HUES48 (cell line): ENCODE results near the gene SCFD1.
"Not testable (repeated sequence)": the region's sequence is repeated elsewhere in the genome, so short reads cannot be mapped to it uniquely, and the experiment has no call there.

Source experiments
- H3K27ac ChIP-seq: one replicate; pipeline ENCODE4 v1.7.0; 2013; ENCODE audit warnings: low read depth, low read length, inconsistent platforms
- H3K27me3 ChIP-seq: 2 replicates; pipeline ENCODE4 v1.6.1; 2013; ENCODE audit warnings: mild to moderate bottlenecking, low read length; ENCODE audit not compliant: control insufficient read depth, insufficient read depth
- H3K36me3 ChIP-seq: 2 replicates; pipeline ENCODE4 v1.6.1; 2013; ENCODE audit warnings: low read length; ENCODE audit not compliant: control insufficient read depth, insufficient read depth
- H3K4me1 ChIP-seq: 2 replicates; pipeline ENCODE4 v1.6.1; 2013; ENCODE audit warnings: mild to moderate bottlenecking, low read length; ENCODE audit not compliant: control insufficient read depth, insufficient read depth
- H3K4me3 ChIP-seq: 2 replicates; pipeline ENCODE4 v1.5.1; 2013; ENCODE audit warnings: mild to moderate bottlenecking, low read depth, low read length
- H3K9ac ChIP-seq: 2 replicates; pipeline ENCODE4 v1.6.1; 2013; ENCODE audit warnings: mild to moderate bottlenecking, low read depth, low read length, moderate library complexity
- H3K9me3 ChIP-seq: 2 replicates; pipeline ENCODE4 v1.6.1; 2013; ENCODE audit warnings: low read length; ENCODE audit not compliant: control insufficient read depth, insufficient read depth

SCFD1 gene

GRCh38 chr14:30644462-30644861, 22.3 kb downstream of the SCFD1 start:
- H3K27me3 ChIP-seq, H3K27ac ChIP-seq, H3K4me1 ChIP-seq, H3K4me3 ChIP-seq, H3K9ac ChIP-seq: not testable (repeated sequence)
- peaks cover 70% of the 10 kb centered on the region for H3K36me3 ChIP-seq
- peaks cover 16% of the 10 kb centered on the region for H3K9me3 ChIP-seq

- no peaks in the 10 kb centered on the region for H3K4me1 ChIP-seq
- H3K27ac ChIP-seq, result no peak overlapping the region
- H3K9ac ChIP-seq, result no peak overlapping the region
- no peak overlapping the region for H3K4me3 ChIP-seq
- H3K27me3 ChIP-seq, result no peaks in the 10 kb centered on the region
- peaks cover 16% of the 10 kb centered on the region for H3K9me3 ChIP-seq
- H3K36me3 ChIP-seq, result peaks cover 72% of the 10 kb centered on the region
Observed at GRCh38 chr14:30645600-30645999, 23.5 kb downstream of the SCFD1 start.

DNA sequence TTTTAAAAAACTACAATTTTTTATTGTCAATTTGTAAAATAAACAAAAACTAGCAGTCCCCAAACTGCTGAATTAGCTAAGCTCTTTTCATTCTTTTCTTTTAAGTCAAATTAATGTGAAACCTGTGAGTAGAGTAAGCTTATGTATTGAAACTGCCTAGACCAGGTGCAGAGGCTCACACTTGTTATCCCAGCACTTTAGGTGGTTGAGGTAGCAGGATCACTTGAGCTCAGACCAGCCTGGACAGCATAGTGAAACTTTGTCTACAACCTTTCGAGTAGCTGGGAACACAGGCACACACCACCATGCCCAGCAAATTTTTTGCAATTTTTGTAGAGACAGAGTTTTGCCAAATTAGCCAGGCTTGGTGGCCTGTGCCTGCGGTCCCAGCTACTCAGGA, 26.4 kb downstream of the SCFD1 start:
- Histone ChIP-seq H3K9me3 (peaks cover 13% of the 10 kb centered on the region), H3K4me3 (no peak overlapping the region), H3K27ac (no peak overlapping the region), H3K4me1 (no peaks in the 10 kb centered on the region), H3K36me3 (peaks cover 74% of the 10 kb centered on the region), H3K27me3 (no peaks in the 10 kb centered on the region), H3K9ac (no peak overlapping the region)

- Histone ChIP-seq H3K4me3 (no peak overlapping the region), H3K27me3 (no peaks in the 10 kb centered on the region), H3K36me3 (peaks cover 73% of the 10 kb centered on the region), H3K9me3 (no peaks in the 10 kb centered on the region), H3K9ac (no peak overlapping the region), H3K4me1 (no peaks in the 10 kb centered on the region), H3K27ac (no peak overlapping the region)
Observed at GRCh38 chr14:30651937-30652336, 29.8 kb downstream of the SCFD1 start.

DNA sequence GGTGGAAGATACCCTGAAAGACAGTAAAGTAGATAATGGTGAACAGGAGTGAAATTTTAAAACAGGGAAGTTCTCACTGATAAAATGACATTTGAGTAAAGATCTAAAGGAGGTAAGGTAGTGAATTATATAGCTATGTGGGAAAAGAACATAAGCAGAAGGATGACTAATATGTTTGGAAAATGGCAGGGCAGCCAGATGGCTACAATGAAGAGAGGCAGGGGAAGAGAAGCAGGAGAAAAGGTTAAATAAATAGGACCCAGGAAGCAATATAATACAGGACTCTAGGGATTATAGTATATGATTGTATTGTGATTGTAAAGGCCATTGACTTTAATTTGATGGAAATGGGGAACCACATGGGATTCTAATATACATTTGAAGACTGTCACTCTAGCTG, 33.0 kb downstream of the SCFD1 start:
- Histone ChIP-seq H3K9ac (no peak overlapping the region), H3K27ac (no peak overlapping the region), H3K9me3 (no peaks in the 10 kb centered on the region), H3K27me3 (no peaks in the 10 kb centered on the region), H3K36me3 (peaks cover 77% of the 10 kb centered on the region), H3K4me3 (no peak overlapping the region), H3K4me1 (no peaks in the 10 kb centered on the region)

GRCh38 chr14:30655658-30656057, 33.5 kb downstream of the SCFD1 start:
- peaks cover 77% of the 10 kb centered on the region for H3K36me3 ChIP-seq
- no peak overlapping the region for H3K4me3 ChIP-seq

GRCh38 chr14:30656190-30656632, 34.1 kb downstream of the SCFD1 start:
- Histone ChIP-seq H3K36me3 (peaks cover 77% of the 10 kb centered on the region), H3K4me1 (no peaks in the 10 kb centered on the region), H3K9me3 (no peaks in the 10 kb centered on the region), H3K4me3 (no peak overlapping the region), H3K27ac (no peak overlapping the region), H3K27me3 (no peaks in the 10 kb centered on the region), H3K9ac (no peak overlapping the region)

More at GRCh38 chr14:30655658-30656057, 33.5 kb downstream of the SCFD1 start:
- no peaks in the 10 kb centered on the region for H3K4me1 ChIP-seq
- H3K9me3 ChIP-seq, result no peaks in the 10 kb centered on the region
- no peaks in the 10 kb centered on the region for H3K27me3 ChIP-seq
- H3K9ac ChIP-seq, result no peak overlapping the region
- no peak overlapping the region for H3K27ac ChIP-seq

DNA sequence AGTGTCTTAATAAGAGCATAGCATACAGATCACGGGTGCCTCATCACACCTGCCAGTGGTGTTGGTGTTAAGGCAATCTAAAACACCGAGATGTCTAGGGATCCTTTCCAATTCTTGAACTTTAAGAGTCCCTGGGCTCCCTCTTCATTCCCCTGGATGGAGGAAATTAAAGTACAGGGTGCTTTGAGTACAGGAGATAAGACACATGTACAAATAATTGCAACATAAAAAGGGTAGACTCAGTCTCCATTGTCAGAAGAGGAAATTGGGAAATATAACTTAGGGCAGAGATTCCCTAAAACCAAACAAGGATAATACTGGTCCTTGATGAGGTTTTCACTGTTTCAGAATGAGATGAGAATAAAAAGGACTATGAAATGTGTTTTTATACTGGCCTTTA, 34.9 kb downstream of the SCFD1 start:
- H3K4me1 ChIP-seq, result no peaks in the 10 kb centered on the region
- peaks cover 73% of the 10 kb centered on the region for H3K36me3 ChIP-seq
- no peak overlapping the region for H3K27ac ChIP-seq
- no peaks in the 10 kb centered on the region for H3K27me3 ChIP-seq
- H3K9me3 ChIP-seq, result no peaks in the 10 kb centered on the region
- H3K4me3 ChIP-seq, result no peak overlapping the region
- no peak overlapping the region for H3K9ac ChIP-seq

GRCh38 chr14:30657606-30658163, 35.6 kb downstream of the SCFD1 start:
- H3K4me3 ChIP-seq, result no peak overlapping the region
- H3K9ac ChIP-seq, result no peak overlapping the region
- H3K4me1 ChIP-seq, result no peaks in the 10 kb centered on the region
- H3K9me3 ChIP-seq, result no peaks in the 10 kb centered on the region
- peaks cover 72% of the 10 kb centered on the region for H3K36me3 ChIP-seq
- no peak overlapping the region for H3K27ac ChIP-seq
- no peaks in the 10 kb centered on the region for H3K27me3 ChIP-seq

GRCh38 chr14:30658645-30659044, 36.5 kb downstream of the SCFD1 start:
- Histone ChIP-seq H3K9me3 (no peaks in the 10 kb centered on the region), H3K27me3 (no peaks in the 10 kb centered on the region), H3K27ac (no peak overlapping the region), H3K4me3 (no peak overlapping the region), H3K9ac (no peak overlapping the region), H3K4me1 (no peaks in the 10 kb centered on the region), H3K36me3 (peaks cover 65% of the 10 kb centered on the region)

DNA sequence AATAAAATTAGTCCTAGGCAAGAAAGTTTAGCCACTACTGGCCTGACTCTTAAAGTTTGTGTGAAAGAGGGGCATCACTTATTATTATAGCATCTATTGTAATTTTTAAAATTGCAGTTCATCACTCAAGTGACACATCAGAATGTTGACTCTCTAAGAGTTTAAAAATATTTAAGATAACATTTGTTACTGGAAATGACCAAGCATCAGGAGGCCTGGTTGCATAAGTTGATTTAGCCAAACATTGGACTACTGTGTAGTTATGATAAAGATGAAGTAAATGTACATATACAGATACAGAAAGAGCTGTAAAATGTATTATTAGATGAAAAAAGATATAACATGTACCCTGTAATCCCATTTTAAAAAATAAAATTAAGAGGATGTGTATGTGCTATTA, 47.5 kb downstream of the SCFD1 start:
- Histone ChIP-seq H3K27ac (no peak overlapping the region), H3K4me3 (no peak overlapping the region), H3K9ac (no peak overlapping the region), H3K27me3 (no peaks in the 10 kb centered on the region), H3K4me1 (no peaks in the 10 kb centered on the region), H3K36me3 (peaks cover 35% of the 10 kb centered on the region), H3K9me3 (no peaks in the 10 kb centered on the region)

DNA sequence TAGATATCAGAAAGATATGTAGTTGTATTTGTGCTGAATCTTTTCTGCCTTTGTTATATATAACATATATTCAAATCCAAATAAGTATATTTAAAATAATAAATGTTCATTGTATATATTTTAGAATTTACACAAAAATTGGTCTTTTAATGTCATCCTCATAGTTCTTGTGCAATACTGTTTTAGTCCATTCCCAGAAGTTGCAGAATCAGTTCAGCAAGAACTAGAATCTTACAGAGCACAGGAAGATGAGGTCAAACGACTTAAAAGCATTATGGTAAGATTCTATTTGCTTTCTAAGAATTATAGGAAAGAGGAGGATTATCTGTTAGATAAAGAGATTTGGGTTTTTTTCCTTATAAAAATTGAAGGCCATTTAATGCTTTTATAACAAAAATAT, 51.0 kb downstream of the SCFD1 start:
- Histone ChIP-seq H3K36me3 (peaks cover 54% of the 10 kb centered on the region), H3K4me1 (no peaks in the 10 kb centered on the region), H3K9me3 (no peaks in the 10 kb centered on the region), H3K27ac (no peak overlapping the region), H3K4me3 (no peak overlapping the region), H3K27me3 (no peaks in the 10 kb centered on the region), H3K9ac (no peak overlapping the region)
